Mesendoderm (in vitro differentiated cells): ENCODE measurements around the gene OGFR.

Source experiments
- DNase-seq: peaks from one replicate; pipeline ENCODE4 v3.0.0; 2013
- H2AK5ac ChIP-seq: 2 replicates; pipeline ENCODE4 v1.6.1; 2013; ENCODE audit warnings: low read length, inconsistent platforms
- H2BK120ac ChIP-seq: 2 replicates; pipeline ENCODE4 v1.6.1; 2013; ENCODE audit warnings: low read depth, mild to moderate bottlenecking, low read length, moderate library complexity, mixed read lengths
- H2BK15ac ChIP-seq: replicated peaks from 2 replicates; pipeline ENCODE4 v1.6.1; 2013; ENCODE audit warnings: low read depth, mild to moderate bottlenecking, moderate library complexity
- H2BK5ac ChIP-seq: 2 replicates; pipeline ENCODE4 v1.6.1; 2013; ENCODE audit warnings: low read length, inconsistent platforms
- H3K18ac ChIP-seq: 2 replicates; pipeline ENCODE4 v1.6.1; 2013; ENCODE audit warnings: mild to moderate bottlenecking, low read length, mixed read lengths
- H3K23ac ChIP-seq: one replicate; pipeline ENCODE4 v1.6.1; 2013; ENCODE audit warnings: low read length
- H3K27ac ChIP-seq: 2 replicates; pipeline ENCODE4 v1.5.1; 2013; ENCODE audit warnings: low read depth, mild to moderate bottlenecking, inconsistent platforms, low read length, moderate library complexity
- H3K27me3 ChIP-seq: 2 replicates; pipeline ENCODE4 v1.6.1; 2013; ENCODE audit warnings: low read length, control low read depth, mild to moderate bottlenecking, inconsistent platforms; ENCODE audit not compliant: insufficient read depth, poor library complexity
- H3K36me3 ChIP-seq: 2 replicates; pipeline ENCODE4 v1.6.1; 2013; ENCODE audit warnings: low read length, inconsistent platforms; ENCODE audit not compliant: control insufficient read depth, insufficient read depth
- H3K4ac ChIP-seq: one replicate; pipeline ENCODE4 v1.6.1; 2013; ENCODE audit warnings: low read depth, mild to moderate bottlenecking, low read length, moderate library complexity
- H3K4me1 ChIP-seq: 2 replicates; pipeline ENCODE4 v1.6.1; 2013; ENCODE audit warnings: low read depth, low read length, inconsistent platforms; ENCODE audit not compliant: control insufficient read depth
- H3K4me2 ChIP-seq: 2 replicates; pipeline ENCODE4 v1.6.1; 2013; ENCODE audit warnings: low read length
- H3K4me3 ChIP-seq: 2 replicates; pipeline ENCODE4 v1.5.1; 2013; ENCODE audit warnings: mild to moderate bottlenecking, low read length
- H3K56ac ChIP-seq: one replicate; pipeline ENCODE4 v1.6.1; 2013; ENCODE audit warnings: low read length
- H3K79me1 ChIP-seq: 2 replicates; pipeline ENCODE4 v1.6.1; 2013; ENCODE audit warnings: low read length, inconsistent platforms
- H3K79me2 ChIP-seq: 2 replicates; pipeline ENCODE4 v1.6.1; 2013; ENCODE audit warnings: mild to moderate bottlenecking, low read length; ENCODE audit not compliant: control insufficient read depth, insufficient read depth
- H3K9ac ChIP-seq: 2 replicates; pipeline ENCODE4 v1.6.1; 2013; ENCODE audit warnings: low read length, inconsistent platforms
- H4K5ac ChIP-seq: one replicate; pipeline ENCODE4 v1.6.1; 2013; ENCODE audit warnings: low read length
- H4K8ac ChIP-seq: one replicate; pipeline ENCODE4 v1.6.1; 2013; ENCODE audit warnings: low read depth, mild to moderate bottlenecking, control low read depth, low read length, moderate library complexity
- WGBS: extraction: QIAGEN DNeasy Blood & Tissue Kit; methylation state at CpG from one replicate; pipeline ENCODE4 v1.1.7; 2013; ENCODE audit warnings: low lambda C conversion rate, missing lambda C conversion rate; ENCODE audit not compliant: insufficient coverage; ENCODE audit errors: extremely low coverage; 5-methylcytosine and 5-hydroxymethylcytosine counted together

The OGFR gene

GRCh38 chr20:62806383-62807050 is 1.9 kb downstream of the OGFR start:
- H2BK5ac ChIP-seq = no peak overlapping the region
- no peak overlapping the region for H3K9ac ChIP-seq
- no peaks in the 10 kb centered on the region for H3K79me2 ChIP-seq
- no peaks in the 10 kb centered on the region for H3K4me1 ChIP-seq
- H4K8ac ChIP-seq = no peak overlapping the region
- H3K18ac ChIP-seq = no peak overlapping the region
- no peak overlapping the region for H3K4me3 ChIP-seq
- no peak overlapping the region for H3K56ac ChIP-seq
- H3K4ac ChIP-seq = no peak overlapping the region
- H2BK15ac ChIP-seq = no peak overlapping the region
- DNase-seq = no peak
- H3K36me3 ChIP-seq = peaks cover 3% of the 10 kb centered on the region
- H2BK120ac ChIP-seq = no peak overlapping the region
- no CpG with 5 or more reads among the region's 11 CpGs for WGBS
- no peak overlapping the region for H3K27ac ChIP-seq
- no peaks in the 10 kb centered on the region for H3K79me1 ChIP-seq
- no peak overlapping the region for H4K5ac ChIP-seq
- H3K23ac ChIP-seq = no peak overlapping the region
- no peak overlapping the region for H2AK5ac ChIP-seq
- H3K4me2 ChIP-seq = no peak overlapping the region
- H3K27me3 ChIP-seq = no peaks in the 10 kb centered on the region

GRCh38 chr20:62807444-62808210 is 3.0 kb downstream of the OGFR start:
- no peak overlapping the region for H3K4ac ChIP-seq
- no peak overlapping the region for H4K5ac ChIP-seq
- no CpG with 5 or more reads among the region's 23 CpGs for WGBS
- no peak overlapping the region for H2BK120ac ChIP-seq
- no peak overlapping the region for H2AK5ac ChIP-seq
- no peaks in the 10 kb centered on the region for H3K4me1 ChIP-seq
- peaks cover 3% of the 10 kb centered on the region for H3K36me3 ChIP-seq
- H3K18ac ChIP-seq = no peak overlapping the region
- no peak overlapping the region for H3K56ac ChIP-seq
- no peaks in the 10 kb centered on the region for H3K79me2 ChIP-seq
- no peak overlapping the region for H3K27ac ChIP-seq
- no peaks in the 10 kb centered on the region for H3K27me3 ChIP-seq
- H3K4me2 ChIP-seq = no peak overlapping the region
- no peaks in the 10 kb centered on the region for H3K79me1 ChIP-seq
- H2BK5ac ChIP-seq = no peak overlapping the region
- DNase-seq = no peak
- H3K4me3 ChIP-seq = no peak overlapping the region
- H3K23ac ChIP-seq = no peak overlapping the region
- no peak overlapping the region for H2BK15ac ChIP-seq
- no peak overlapping the region for H4K8ac ChIP-seq
- no peak overlapping the region for H3K9ac ChIP-seq

- DNase-seq = peak; percentile 64
- Histone ChIP-seq H2BK15ac (no peak overlapping the region), H3K23ac (no peak overlapping the region), H3K27ac (no peak overlapping the region), H2BK120ac (no peak overlapping the region), H3K36me3 (peaks cover 3% of the 10 kb centered on the region), H3K18ac (no peak overlapping the region), H3K56ac (no peak overlapping the region), H2AK5ac (no peak overlapping the region), H3K4ac (no peak overlapping the region), H3K4me2 (no peak overlapping the region), H3K27me3 (no peaks in the 10 kb centered on the region), H2BK5ac (no peak overlapping the region), H3K79me1 (no peaks in the 10 kb centered on the region), H3K4me1 (no peaks in the 10 kb centered on the region), H4K8ac (no peak overlapping the region), H3K79me2 (no peaks in the 10 kb centered on the region), H3K4me3 (no peak overlapping the region), H4K5ac (no peak overlapping the region), H3K9ac (no peak overlapping the region)
- WGBS = no CpG with 5 or more reads among the region's 21 CpGs
Observed at GRCh38 chr20:62808211-62808865, 3.7 kb downstream of the OGFR start.

GRCh38 chr20:62809530-62810428 is 5.1 kb downstream of the OGFR start:
- Histone ChIP-seq H3K79me2 (no peaks in the 10 kb centered on the region), H2BK120ac (no peak overlapping the region), H3K79me1 (no peaks in the 10 kb centered on the region), H3K4me1 (no peaks in the 10 kb centered on the region), H4K8ac (no peak overlapping the region), H3K27ac (no peak overlapping the region), H2BK15ac (no peak overlapping the region), H3K27me3 (no peaks in the 10 kb centered on the region), H3K9ac (no peak overlapping the region), H3K56ac (no peak overlapping the region), H3K4ac (no peak overlapping the region), H3K4me3 (no peak overlapping the region), H3K4me2 (no peak overlapping the region), H3K36me3 (peaks cover 3% of the 10 kb centered on the region), H2AK5ac (no peak overlapping the region), H3K23ac (no peak overlapping the region), H2BK5ac (no peak overlapping the region), H3K18ac (no peak overlapping the region), H4K5ac (no peak overlapping the region)
- no peak for DNase-seq
- WGBS = no CpG with 5 or more reads among the region's 24 CpGs

GRCh38 chr20:62811320-62811719 is 6.7 kb downstream of the OGFR start:
- no peak overlapping the region for H3K56ac ChIP-seq
- no peak overlapping the region for H2BK5ac ChIP-seq
- no peak overlapping the region for H2BK120ac ChIP-seq
- no peak overlapping the region for H3K4ac ChIP-seq
- H3K36me3 ChIP-seq = peaks cover 3% of the 10 kb centered on the region
- no peaks in the 10 kb centered on the region for H3K79me1 ChIP-seq
- no peaks in the 10 kb centered on the region for H3K27me3 ChIP-seq
- H3K4me1 ChIP-seq = peaks cover 2% of the 10 kb centered on the region
- H4K8ac ChIP-seq = no peak overlapping the region
- no peak overlapping the region for H3K4me3 ChIP-seq
- no peak overlapping the region for H3K23ac ChIP-seq
- no peak overlapping the region for H3K18ac ChIP-seq
- no peak overlapping the region for H3K4me2 ChIP-seq
- no peak overlapping the region for H3K9ac ChIP-seq
- no peak overlapping the region for H3K27ac ChIP-seq
- no peak overlapping the region for H4K5ac ChIP-seq
- no peaks in the 10 kb centered on the region for H3K79me2 ChIP-seq
- H2BK15ac ChIP-seq = no peak overlapping the region
- WGBS = no CpG with 5 or more reads among the region's 21 CpGs
- DNase-seq = no peak
- H2AK5ac ChIP-seq = no peak overlapping the region
